Esophagus squamous epithelium (tissue), 4 donors: Measurements from ENCODE around the gene EIF4EBP3.

ENCODE experiments used
- POLR2A ChIP-seq, 4 donors: fragments of 450-650 bp; IDR thresholded peaks; one replicate each; pipeline ENCODE4 v1.6.1; 2017; ENCODE audit warnings: antibody characterized with exemption in 4 of 4, mild to moderate bottlenecking in 4 of 4, moderate library complexity in 3 of 4
- TF ChIP-seq, protein P1 (sequence below), 6 experiments: fragments of 450-650 bp in 4 of 6; fragments of 200-600 bp in 2 of 6; sonication (generic) in 2 of 6; IDR thresholded peaks; one replicate each; pipeline ENCODE4 v1.5.1; 2016 to 2019; ENCODE audit warnings: antibody characterized with exemption in 6 of 6, mild to moderate bottlenecking in 4 of 6, moderate library complexity in 4 of 6

DNA sequence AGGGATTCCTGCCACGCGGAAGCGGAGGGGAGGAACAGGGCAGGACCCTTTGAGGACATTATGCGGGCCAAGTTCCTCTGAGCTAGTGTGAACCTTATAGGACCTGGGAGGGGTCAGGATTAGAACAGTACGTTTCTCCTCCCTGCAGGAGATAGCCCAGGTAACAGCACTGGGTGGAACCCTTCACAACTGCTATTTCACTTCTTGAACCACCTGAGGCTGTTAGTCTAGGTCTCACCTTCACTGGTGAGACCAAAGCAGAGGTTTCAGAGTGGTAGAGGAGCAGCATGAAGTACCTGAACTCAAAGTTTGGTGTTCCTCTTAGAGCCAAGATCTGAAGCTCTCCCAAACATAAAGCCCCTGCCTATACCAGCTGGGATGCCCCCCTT lies 832 bp downstream of the EIF4EBP3 start:
- TF ChIP-seq, protein P1, sequence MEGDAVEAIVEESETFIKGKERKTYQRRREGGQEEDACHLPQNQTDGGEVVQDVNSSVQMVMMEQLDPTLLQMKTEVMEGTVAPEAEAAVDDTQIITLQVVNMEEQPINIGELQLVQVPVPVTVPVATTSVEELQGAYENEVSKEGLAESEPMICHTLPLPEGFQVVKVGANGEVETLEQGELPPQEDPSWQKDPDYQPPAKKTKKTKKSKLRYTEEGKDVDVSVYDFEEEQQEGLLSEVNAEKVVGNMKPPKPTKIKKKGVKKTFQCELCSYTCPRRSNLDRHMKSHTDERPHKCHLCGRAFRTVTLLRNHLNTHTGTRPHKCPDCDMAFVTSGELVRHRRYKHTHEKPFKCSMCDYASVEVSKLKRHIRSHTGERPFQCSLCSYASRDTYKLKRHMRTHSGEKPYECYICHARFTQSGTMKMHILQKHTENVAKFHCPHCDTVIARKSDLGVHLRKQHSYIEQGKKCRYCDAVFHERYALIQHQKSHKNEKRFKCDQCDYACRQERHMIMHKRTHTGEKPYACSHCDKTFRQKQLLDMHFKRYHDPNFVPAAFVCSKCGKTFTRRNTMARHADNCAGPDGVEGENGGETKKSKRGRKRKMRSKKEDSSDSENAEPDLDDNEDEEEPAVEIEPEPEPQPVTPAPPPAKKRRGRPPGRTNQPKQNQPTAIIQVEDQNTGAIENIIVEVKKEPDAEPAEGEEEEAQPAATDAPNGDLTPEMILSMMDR (IDR thresholded peaks at IDR 0.05): no peak
- no peak for TF ChIP-seq POLR2A (IDR thresholded peaks at IDR 0.05)
